NCI-H1694 treated with DMSO at 0.1 percent for 48 hours (cell line): ENCODE measurements around the gene ZNF649.

Experiments used
- DNase-seq: peaks from one replicate; lab custom pipeline; 2025; lab: John Stamatoyannopoulos, UW

ZNF649 gene

DNA sequence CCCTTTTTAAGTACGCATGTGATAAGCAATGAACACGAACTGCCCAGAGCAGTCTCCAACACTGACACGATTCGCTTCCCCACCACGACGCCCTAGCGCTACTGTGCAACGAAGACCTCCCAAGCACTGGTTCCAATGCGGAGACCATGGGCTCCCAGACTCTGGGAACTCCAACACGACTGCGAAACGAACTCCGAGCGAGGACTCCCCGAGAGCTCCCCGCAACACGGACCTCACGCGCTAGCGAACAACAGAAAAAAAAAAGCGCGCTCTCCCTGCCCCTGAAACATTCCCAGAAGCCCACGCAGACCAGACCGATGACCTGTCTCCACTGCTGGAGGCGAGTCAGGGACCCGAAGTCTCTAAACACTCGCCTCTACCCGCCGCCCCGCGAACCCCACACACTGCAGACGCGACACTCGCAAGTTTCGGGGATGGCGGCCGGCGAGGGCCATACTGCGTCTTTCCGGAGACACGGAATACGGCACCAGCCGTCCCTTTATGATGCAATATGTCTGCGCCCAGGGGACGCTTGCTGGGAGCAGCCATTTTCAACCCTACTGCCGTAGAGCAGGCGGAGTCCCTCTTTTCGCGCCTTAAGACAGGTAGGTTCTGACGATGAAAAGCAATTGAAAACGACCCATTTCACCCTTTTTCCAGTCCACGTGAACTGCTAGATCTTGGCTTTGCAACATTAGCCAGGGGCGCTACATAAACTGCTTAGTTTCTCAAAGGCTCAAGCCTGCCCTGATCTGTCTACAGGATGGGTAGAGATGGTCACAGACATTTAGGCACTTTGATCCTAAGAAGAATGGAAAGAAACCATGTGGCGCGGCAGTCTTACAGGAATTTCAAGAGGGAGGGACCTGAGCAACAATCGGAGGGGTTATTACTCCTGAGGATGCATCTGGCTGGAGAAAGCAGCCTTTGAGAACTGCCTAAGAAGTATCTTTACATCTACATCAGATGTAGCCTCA, 17.0 kb downstream of the ZNF649 start, which contains the start of gene ZNF577:
ZNF577 (minus strand) TSS at position 430 of the 977 bp plus-strand sequence. CDS start 7,569 bp downstream, outside the sequence.
- no peak for DNase-seq

DNA sequence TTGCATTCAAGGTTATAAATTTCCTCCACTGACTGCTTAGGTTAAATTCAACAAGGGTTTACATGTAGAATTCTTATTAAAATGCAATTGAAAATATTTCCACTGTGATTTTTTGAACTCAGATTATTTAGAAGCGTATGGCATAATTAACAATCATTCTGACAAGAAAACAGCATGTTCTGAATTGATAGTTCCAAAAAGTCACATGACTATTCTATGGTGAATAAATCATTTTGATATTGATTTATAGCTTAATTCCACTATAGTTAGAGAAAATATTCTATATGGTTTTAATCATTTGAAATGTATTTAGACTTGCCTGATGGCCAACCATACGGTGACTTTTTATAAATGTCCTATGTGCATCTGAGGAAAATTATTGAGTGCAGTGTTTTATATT, 20.1 kb downstream of the ZNF649 start:
- DNase-seq, result no peak

DNA sequence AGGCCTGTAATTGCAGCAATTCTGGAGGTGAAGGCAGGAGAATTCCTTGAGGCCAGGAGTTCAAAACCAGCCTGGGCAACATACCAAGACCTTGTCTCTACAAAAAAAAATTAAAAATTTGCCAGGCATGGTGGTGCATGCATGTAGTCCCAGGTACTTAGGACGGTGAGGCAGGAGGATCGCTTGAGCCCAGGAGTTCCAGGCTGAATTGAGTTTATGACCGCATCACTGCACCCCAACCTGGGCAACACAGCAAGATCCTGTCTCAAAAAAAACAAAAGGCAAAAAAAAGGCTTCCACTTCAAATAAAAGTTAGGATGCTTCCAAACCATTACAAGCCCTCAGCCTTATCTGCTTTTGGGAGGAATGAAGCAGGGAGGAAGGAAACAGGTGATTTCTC, 22.3 kb downstream of the ZNF649 start:
- no peak for DNase-seq

DNA sequence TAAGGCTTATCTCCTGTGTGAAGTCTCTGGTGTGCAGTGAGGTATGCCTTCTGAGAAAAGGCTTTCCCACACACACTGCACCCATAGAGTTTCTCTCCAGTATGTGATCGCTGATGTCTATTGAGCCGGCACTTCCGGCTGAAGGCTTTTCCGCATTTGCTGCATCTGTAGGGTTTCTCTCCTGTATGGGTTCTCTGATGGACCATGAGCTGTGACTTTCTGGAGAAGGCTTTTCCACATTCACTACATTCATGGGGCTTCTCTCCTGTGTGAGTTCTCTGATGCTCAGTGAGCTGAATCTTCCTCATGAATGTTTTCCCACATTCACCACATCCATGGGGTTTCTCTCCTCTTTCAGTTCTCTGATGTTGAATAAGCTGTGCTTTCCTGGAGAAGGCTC, 31.7 kb downstream of the ZNF649 start:
- DNase-seq, result no peak

DNA sequence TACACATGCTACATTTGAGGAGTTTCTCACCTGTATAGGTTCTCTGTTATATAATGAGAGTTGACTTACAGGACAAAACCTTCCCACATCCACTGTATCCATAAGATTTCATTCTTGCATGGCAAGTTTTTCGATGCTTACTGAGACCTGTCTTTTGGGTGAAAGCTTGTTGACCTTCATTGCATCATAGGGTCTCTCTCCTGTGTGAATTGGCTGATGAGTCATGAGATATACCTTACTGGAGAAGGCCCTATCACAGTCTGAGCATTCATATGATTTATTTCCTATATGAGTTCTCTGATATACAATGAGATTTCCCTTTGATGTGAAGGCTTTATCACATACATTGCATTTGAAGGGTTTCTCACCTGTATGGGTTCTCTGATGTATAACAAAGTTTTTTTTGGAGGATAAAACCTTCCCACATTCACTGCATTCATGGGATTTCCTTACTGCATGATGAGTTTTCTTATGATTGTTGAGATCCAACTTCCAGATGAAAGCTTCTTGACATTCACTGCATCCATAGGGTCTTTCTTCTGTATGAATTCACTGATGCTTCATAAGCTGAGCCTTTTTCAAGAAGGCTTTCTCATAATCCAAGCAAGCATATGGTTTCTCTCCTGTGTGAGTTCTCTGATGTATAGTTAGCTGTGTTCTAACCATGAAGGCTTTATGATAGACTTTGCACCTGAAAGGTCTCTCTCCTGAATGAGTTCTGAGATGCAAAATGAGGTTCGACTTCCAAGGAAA, 42.8 kb downstream of the ZNF649 start:
- DNase-seq, result no peak
